ENCODE measurements around the gene HNRNPL.

HNRNPL gene

GRCh38 chr19:38806371-38806770 lies 43.4 kb downstream of the HNRNPL start:
- no peaks in the 10 kb centered on the region for H3K4me1 ChIP-seq (ENCODE audit: low read length)
- H3K9me3 ChIP-seq (replicated peaks; ENCODE audit: insufficient read depth, low read length): no peaks in the 10 kb centered on the region
- no peak overlapping the region for H2AFZ ChIP-seq (ENCODE audit: low read length)
- no peaks in the 10 kb centered on the region for H3F3A ChIP-seq (ENCODE audit: insufficient read depth, low read length)
- no peak for TF ChIP-seq EZH2phosphoT487 (IDR thresholded peaks at IDR 0.05; ENCODE audit: low read length)
- TF ChIP-seq CTCF (IDR thresholded peaks at IDR 0.05; ENCODE audit: low read length): no peak
- no peak for TF ChIP-seq EZH2 (optimal IDR thresholded peaks at IDR 0.05; ENCODE audit: low read depth, low read length)
- no peak overlapping the region for H3K4me2 ChIP-seq (ENCODE audit: low read depth, low read length)
- no peak overlapping the region for H3K4me3 ChIP-seq (ENCODE audit: low read length)
- H3K9me2 ChIP-seq (replicated peaks; ENCODE audit: insufficient read depth, low read length): no peaks in the 10 kb centered on the region
- no peak overlapping the region for H3K27ac ChIP-seq (ENCODE audit: low read length)
- no peaks in the 10 kb centered on the region for H3K79me2 ChIP-seq (ENCODE audit: low read length)
- peaks cover 31% of the 10 kb centered on the region for H3K27me3 ChIP-seq (replicated peaks; ENCODE audit: insufficient read depth, low read length)
- no peak overlapping the region for H3K9ac ChIP-seq (ENCODE audit: low read length)
- no peaks in the 10 kb centered on the region for H4K20me1 ChIP-seq (ENCODE audit: insufficient read depth, low read length)
- no peaks in the 10 kb centered on the region for H3K36me3 ChIP-seq (replicated peaks; ENCODE audit: insufficient read depth, low read length)
- DNase-seq: no peak

DNA sequence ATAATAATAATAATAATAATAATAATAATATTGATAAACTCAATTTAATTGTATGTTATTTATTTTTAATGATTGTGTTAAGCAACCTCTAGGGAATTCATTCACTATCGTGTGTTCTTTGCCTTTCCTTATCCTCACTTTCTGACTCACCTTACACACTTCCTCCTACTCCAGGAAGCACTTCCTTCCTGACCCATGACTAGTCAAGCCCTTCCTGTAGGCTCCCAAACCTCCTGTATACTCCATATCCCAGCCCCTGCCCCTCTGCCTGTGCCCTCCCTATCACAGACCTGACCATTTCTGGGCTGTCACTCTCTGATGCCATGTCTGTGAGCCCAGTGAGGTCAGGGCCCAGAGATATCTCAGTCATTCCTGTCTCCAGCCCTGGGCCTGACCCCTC lies 44.6 kb downstream of the HNRNPL start:
- DNase-seq: no peak
- Histone ChIP-seq H3K27ac (ENCODE audit: low read length) (no peak overlapping the region), H3K27me3 (replicated peaks; ENCODE audit: insufficient read depth, low read length) (peaks cover 40% of the 10 kb centered on the region), H3F3A (ENCODE audit: insufficient read depth, low read length) (no peaks in the 10 kb centered on the region), H3K36me3 (replicated peaks; ENCODE audit: insufficient read depth, low read length) (no peaks in the 10 kb centered on the region), H3K9ac (ENCODE audit: low read length) (no peak overlapping the region), H2AFZ (ENCODE audit: low read length) (no peak overlapping the region), H3K9me3 (replicated peaks; ENCODE audit: insufficient read depth, low read length) (no peaks in the 10 kb centered on the region), H3K4me3 (ENCODE audit: low read length) (no peak overlapping the region), H3K9me2 (replicated peaks; ENCODE audit: insufficient read depth, low read length) (no peaks in the 10 kb centered on the region), H3K79me2 (ENCODE audit: low read length) (no peaks in the 10 kb centered on the region), H3K4me2 (ENCODE audit: low read depth, low read length) (no peak overlapping the region), H4K20me1 (ENCODE audit: insufficient read depth, low read length) (no peaks in the 10 kb centered on the region), H3K4me1 (ENCODE audit: low read length) (no peaks in the 10 kb centered on the region)
- no peak for TF ChIP-seq CTCF (IDR thresholded peaks at IDR 0.05; ENCODE audit: low read length)
- TF ChIP-seq EZH2phosphoT487 (IDR thresholded peaks at IDR 0.05; ENCODE audit: low read length): no peak
- TF ChIP-seq EZH2 (optimal IDR thresholded peaks at IDR 0.05; ENCODE audit: low read depth, low read length): no peak

GRCh38 chr19:38803543-38803942 lies 46.2 kb downstream of the HNRNPL start:
- H3K4me1 ChIP-seq (ENCODE audit: low read length): no peaks in the 10 kb centered on the region
- H3K27ac ChIP-seq (ENCODE audit: low read length): no peak overlapping the region
- no peaks in the 10 kb centered on the region for H3F3A ChIP-seq (ENCODE audit: insufficient read depth, low read length)
- H3K9me3 ChIP-seq (replicated peaks; ENCODE audit: insufficient read depth, low read length): no peaks in the 10 kb centered on the region
- TF ChIP-seq CTCF (IDR thresholded peaks at IDR 0.05; ENCODE audit: low read length) (no peak), EZH2phosphoT487 (IDR thresholded peaks at IDR 0.05; ENCODE audit: low read length) (no peak), EZH2 (optimal IDR thresholded peaks at IDR 0.05; ENCODE audit: low read depth, low read length) (no peak)
- H3K9me2 ChIP-seq (replicated peaks; ENCODE audit: insufficient read depth, low read length): no peaks in the 10 kb centered on the region
- no peaks in the 10 kb centered on the region for H3K36me3 ChIP-seq (replicated peaks; ENCODE audit: insufficient read depth, low read length)
- H3K27me3 ChIP-seq (replicated peaks; ENCODE audit: insufficient read depth, low read length): peaks cover 50% of the 10 kb centered on the region
- H3K4me2 ChIP-seq (ENCODE audit: low read depth, low read length): no peak overlapping the region
- H3K4me3 ChIP-seq (ENCODE audit: low read length): no peak overlapping the region
- no peak overlapping the region for H3K9ac ChIP-seq (ENCODE audit: low read length)
- H2AFZ ChIP-seq (ENCODE audit: low read length): no peak overlapping the region
- H4K20me1 ChIP-seq (ENCODE audit: insufficient read depth, low read length): no peaks in the 10 kb centered on the region
- no peaks in the 10 kb centered on the region for H3K79me2 ChIP-seq (ENCODE audit: low read length)
- DNase-seq: no peak
